ENCODE results near the gene STK38.

- TF ChIP-seq CTCF (IDR thresholded peaks at IDR 0.05) (no peak), POLR2A (IDR thresholded peaks at IDR 0.05) (no peak)
These were observed 68.0 kb downstream of the STK38 start for GRCh38 chr6:36479256-36479655.
